ENCODE data around the gene GPD1L. TPM values are rescaled to one million over a fixed set of nuclear protein-coding genes. Genes with fewer than 3 reads are reported as not detected.
"Not testable (repeated sequence)": the region's sequence is repeated elsewhere in the genome, so short reads cannot be mapped to it uniquely, and the experiment has no call there.

Gene GPD1L
- polyA plus RNA-seq, 4 donors = 18.6 to 21.8 (median 19.7) TPM

- DNase-seq (ENCODE audit: low read depth in 4 of 4, low spot score in 2 of 4) = no peak
Observed at GRCh38 chr3:32105291-32106131, 909 bp upstream of the GPD1L start.

- DNase-seq (ENCODE audit: low read depth in 4 of 4, low spot score in 2 of 4) = no peak
Observed at GRCh38 chr3:32106929-32107362, 526 bp downstream of the GPD1L start.

GRCh38 chr3:32108224-32108623 lies 1.8 kb downstream of the GPD1L start:
- not testable (repeated sequence) for DNase-seq (ENCODE audit: low read depth in 4 of 4, low spot score in 2 of 4)

GRCh38 chr3:32109256-32109655 lies 2.8 kb downstream of the GPD1L start:
- DNase-seq (ENCODE audit: low read depth in 4 of 4, low spot score in 2 of 4) = no peak

- no peak for DNase-seq (ENCODE audit: low read depth in 4 of 4, low spot score in 2 of 4)
Observed at GRCh38 chr3:32110233-32110760, 3.9 kb downstream of the GPD1L start.

- DNase-seq (ENCODE audit: low read depth in 4 of 4, low spot score in 2 of 4) = no peak
Observed at GRCh38 chr3:32111560-32111959, 5.1 kb downstream of the GPD1L start.

GRCh38 chr3:32113566-32113965 lies 7.1 kb downstream of the GPD1L start:
- DNase-seq (ENCODE audit: low read depth in 4 of 4, low spot score in 2 of 4) = no peak

- DNase-seq (ENCODE audit: low read depth in 4 of 4, low spot score in 2 of 4) = no peak
Observed at GRCh38 chr3:32113981-32114545, 7.6 kb downstream of the GPD1L start.

GRCh38 chr3:32114546-32115386 lies 8.3 kb downstream of the GPD1L start:
- not testable (repeated sequence) for DNase-seq (ENCODE audit: low read depth in 4 of 4, low spot score in 2 of 4)

GRCh38 chr3:32117320-32117719 lies 10.9 kb downstream of the GPD1L start:
- no peak for DNase-seq (ENCODE audit: low read depth in 4 of 4, low spot score in 2 of 4)

GRCh38 chr3:32118215-32118614 lies 11.8 kb downstream of the GPD1L start:
- DNase-seq (ENCODE audit: low read depth in 4 of 4, low spot score in 2 of 4) = no peak

- DNase-seq (ENCODE audit: low read depth in 4 of 4, low spot score in 2 of 4) = no peak
Observed at GRCh38 chr3:32120471-32120870, 14.1 kb downstream of the GPD1L start.

- no peak for DNase-seq (ENCODE audit: low read depth in 4 of 4, low spot score in 2 of 4)
Observed at GRCh38 chr3:32121137-32121536, 14.7 kb downstream of the GPD1L start.

GRCh38 chr3:32123620-32124019 lies 17.2 kb downstream of the GPD1L start:
- DNase-seq (ENCODE audit: low read depth in 4 of 4, low spot score in 2 of 4) = no peak

- no peak for DNase-seq (ENCODE audit: low read depth in 4 of 4, low spot score in 2 of 4)
Observed at GRCh38 chr3:32125012-32125411, 18.6 kb downstream of the GPD1L start.

- no peak for DNase-seq (ENCODE audit: low read depth in 4 of 4, low spot score in 2 of 4)
Observed at GRCh38 chr3:32126305-32127015, 20.0 kb downstream of the GPD1L start.

- no peak for DNase-seq (ENCODE audit: low read depth in 4 of 4, low spot score in 2 of 4)
Observed at GRCh38 chr3:32127219-32127826, 20.9 kb downstream of the GPD1L start.

- no peak for DNase-seq (ENCODE audit: low read depth in 4 of 4, low spot score in 2 of 4)
Observed at GRCh38 chr3:32128936-32129335, 22.5 kb downstream of the GPD1L start.

GRCh38 chr3:32129832-32130231 lies 23.4 kb downstream of the GPD1L start:
- DNase-seq (ENCODE audit: low read depth in 4 of 4, low spot score in 2 of 4) = no peak

GRCh38 chr3:32132121-32132520 lies 25.7 kb downstream of the GPD1L start:
- no peak for DNase-seq (ENCODE audit: low read depth in 4 of 4, low spot score in 2 of 4)

Measured in left renal cortex interstitium (tissue), 4 donors.